Astrocyte of the cerebellum (primary cell): ENCODE data around the gene TMPRSS4.

Experiments
- DNase-seq: peaks from one replicate; pipeline ENCODE4 v3.0.0-alpha.2; 2011; ENCODE audit warnings: low read depth
- H3K4me3 ChIP-seq: 2 replicates; pipeline ENCODE4 v1.5.1; 2011; ENCODE audit warnings: mild to moderate bottlenecking, low read depth, low read length, moderate library complexity
- CTCF ChIP-seq: IDR thresholded peaks from 2 replicates; pipeline ENCODE4 v1.5.1; 2012; ENCODE audit warnings: low read length, low read depth, moderate library complexity, mild to moderate bottlenecking; ENCODE audit errors: missing control alignments
- in situ Hi-C: cut with HindIII; loops from 2 replicates; pipeline ENCODE4 v1.10.0; 2017; ENCODE audit warnings: low sequenced_read_pairs

TMPRSS4 gene

GRCh38 chr11:118111019-118111743, 34.3 kb downstream of the TMPRSS4 start:
- in situ Hi-C loops: no loop called here
- H3K4me3 ChIP-seq: no peak overlapping the region
- no peak for TF ChIP-seq CTCF
- no peak for DNase-seq

- no peak for TF ChIP-seq CTCF
- in situ Hi-C loops: no loop called here
- H3K4me3 ChIP-seq: no peak overlapping the region
- no peak for DNase-seq
These were observed 34.8 kb downstream of the TMPRSS4 start for GRCh38 chr11:118111744-118112035.

GRCh38 chr11:118112711-118113430, 36.0 kb downstream of the TMPRSS4 start:
- in situ Hi-C loops: no loop called here
- no peak for TF ChIP-seq CTCF
- H3K4me3 ChIP-seq: no peak overlapping the region
- no peak for DNase-seq

GRCh38 chr11:118114266-118114665, 37.4 kb downstream of the TMPRSS4 start:
- H3K4me3 ChIP-seq: no peak overlapping the region
- in situ Hi-C loops: no loop called here
- no peak for TF ChIP-seq CTCF
- no peak for DNase-seq

GRCh38 chr11:118115048-118115447, 38.2 kb downstream of the TMPRSS4 start:
- DNase-seq: no peak
- TF ChIP-seq CTCF: no peak
- no peak overlapping the region for H3K4me3 ChIP-seq
- in situ Hi-C loops: no loop called here

- in situ Hi-C loops: no loop called here
- no peak for DNase-seq
- no peak for TF ChIP-seq CTCF
- no peak overlapping the region for H3K4me3 ChIP-seq
These were observed 41.1 kb downstream of the TMPRSS4 start for GRCh38 chr11:118117790-118118601.
